HepG2 (cell line): ENCODE measurements around the gene HIVEP2. TPM values are rescaled to one million over a fixed set of nuclear protein-coding genes. Genes with fewer than 3 reads are reported as not detected.

Experiments
- ATAC-seq: fragments of 200-7000 bp; cut with Tn5 transposase; 3 replicates; pipeline ENCODE4 v1.9.1; 2020; ENCODE audit warnings: mild to moderate bottlenecking, moderate library complexity
- BruUV-seq: library from RNA; stranded (reverse); fragments of 400-500 nt; replicated peaks from 2 replicates; lab custom pipeline; 2021; lab: Mats Ljungman, UMichigan
- CTCF ChIA-PET: fragments of 300-600 bp; formaldehyde crosslinking; extraction: SDS; loops from one replicate; lab custom pipeline; 2021; ENCODE audit warnings: low total read pairs, inconsistent platforms, low intra/inter-chr PET ratio; lab: Yijun Ruan, JAX
- POLR2A ChIA-PET: fragments of 350-600 bp; sonication (Branson Sonifier 250); formaldehyde crosslinking; loops from one replicate; lab custom pipeline; 2020; ENCODE audit warnings: antibody characterized with exemption, inconsistent platforms; lab: Yijun Ruan, JAX
- DNase-seq: peaks from one replicate; pipeline ENCODE4 v3.0.0-alpha.2; 2015; ENCODE audit warnings: low spot score
- FAIRE-seq: peaks from 3 replicates; lab custom pipeline; 2011; peaks lifted over from hg19 to GRCh38; lab: Jason Lieb, UNC
- H2AFZ ChIP-seq: one replicate; pipeline ENCODE4 v1.6.1; 2011; ENCODE audit warnings: low read length, inconsistent platforms
- H3K27ac ChIP-seq: fragments of 300-600 bp; 3 replicates; pipeline ENCODE4 v1.8.0; 2011; ENCODE audit warnings: mixed run types, mild to moderate bottlenecking, mixed read lengths, low read length, inconsistent platforms; ENCODE audit not compliant: insufficient read depth; ENCODE audit errors: extremely low read length
- H3K27me3 ChIP-seq, 2 experiments: fragments of 200-600 bp in 1 of 2; 2 replicates in 1 of 2; 3 replicates in 1 of 2; pipeline versions ENCODE4 v1.6.0 to v1.8.0; 2011; ENCODE audit warnings: low read length in 2 of 2, mild to moderate bottlenecking in 2 of 2, moderate library complexity in 2 of 2, inconsistent platforms in 1 of 2; ENCODE audit not compliant: insufficient read depth in 2 of 2, control insufficient read depth in 1 of 2
- H3K36me3 ChIP-seq, 2 experiments: fragments of 200-600 bp in 1 of 2; replicated peaks in 1 of 2; 2 replicates in 1 of 2; 3 replicates in 1 of 2; pipeline versions ENCODE4 v1.5.1 to v1.8.0; 2011; ENCODE audit warnings: low read length in 2 of 2, inconsistent platforms in 1 of 2; ENCODE audit not compliant: insufficient read depth in 2 of 2, control insufficient read depth in 1 of 2
- H3K4me1 ChIP-seq: 2 replicates; pipeline ENCODE4 v1.5.1; 2012; ENCODE audit warnings: low read length, inconsistent platforms; ENCODE audit not compliant: insufficient read depth
- H3K4me2 ChIP-seq: 2 replicates; pipeline ENCODE4 v1.6.0; 2011; ENCODE audit warnings: low read depth, low read length, inconsistent platforms
- H3K4me3 ChIP-seq, 3 experiments: fragments of 200-600 bp in 1 of 3; sonication (generic), shearing (Covaris generic) in 1 of 3; replicated peaks in 1 of 3; 2 replicates each; pipeline ENCODE4 v1.5.1; 2011 to 2016; ENCODE audit warnings: low read length in 3 of 3, inconsistent platforms in 2 of 3, low read depth in 2 of 3, mild to moderate bottlenecking in 2 of 3, control low read depth in 1 of 3, mixed read lengths in 1 of 3; ENCODE audit not compliant: insufficient read depth in 1 of 3
- H3K79me2 ChIP-seq: one replicate; pipeline ENCODE4 v1.6.1; 2011; ENCODE audit warnings: low read length, inconsistent platforms; ENCODE audit not compliant: insufficient read depth
- H3K9ac ChIP-seq: 2 replicates; pipeline ENCODE4 v1.6.0; 2011; ENCODE audit warnings: mild to moderate bottlenecking, low read depth, low read length, inconsistent platforms; ENCODE audit not compliant: insufficient read depth
- H3K9me3 ChIP-seq: 2 replicates; pipeline ENCODE4 v1.5.1; 2012; ENCODE audit warnings: mild to moderate bottlenecking, low read length
- H4K20me1 ChIP-seq: 2 replicates; pipeline ENCODE4 v1.6.0; 2011; ENCODE audit warnings: inconsistent platforms, mild to moderate bottlenecking, low read length, moderate library complexity; ENCODE audit not compliant: insufficient read depth
- ARID2 ChIP-seq: sonication (generic); formaldehyde crosslinking; IDR thresholded peaks from 2 replicates; pipeline ENCODE4 v1.8.1; 2022; ENCODE audit warnings: mild to moderate bottlenecking, missing genetic modification reagents, borderline replicate concordance
- ARNT ChIP-seq: fragments of 450-650 bp; IDR thresholded peaks from 2 replicates; pipeline ENCODE4 v1.6.1; 2017
- DRAP1 ChIP-seq: IDR thresholded peaks from 2 replicates; pipeline ENCODE4 v1.6.1; 2016; ENCODE audit warnings: missing genetic modification reagents, missing compliant biosample characterization
- EED ChIP-seq: sonication (generic); formaldehyde crosslinking; IDR thresholded peaks from 2 replicates; pipeline ENCODE4 v1.5.0; 2020; ENCODE audit warnings: mild to moderate bottlenecking, missing genetic modification reagents
- ELF4 ChIP-seq: sonication (generic); formaldehyde crosslinking; IDR thresholded peaks from 2 replicates; pipeline ENCODE4 v1.5.0; 2020; ENCODE audit warnings: missing genetic modification reagents, mild to moderate bottlenecking, moderate library complexity, borderline replicate concordance
- HINFP ChIP-seq: sonication (generic); formaldehyde crosslinking; IDR thresholded peaks from 2 replicates; pipeline ENCODE4 v1.4.0; 2020; ENCODE audit warnings: low read depth, mild to moderate bottlenecking, missing genetic modification reagents
- JUNB ChIP-seq: sonication (generic); formaldehyde crosslinking; IDR thresholded peaks from 2 replicates; pipeline ENCODE4 v1.8.0; 2022; ENCODE audit warnings: missing genetic modification reagents, mild to moderate bottlenecking, borderline replicate concordance
- MEF2D ChIP-seq: sonication (generic); formaldehyde crosslinking; IDR thresholded peaks from 2 replicates; pipeline ENCODE4 v1.5.1; 2020; ENCODE audit warnings: mild to moderate bottlenecking, missing genetic modification reagents
- MNT ChIP-seq: fragments of 450-650 bp; IDR thresholded peaks from 2 replicates; pipeline ENCODE4 v1.6.1; 2016
- NFIC ChIP-seq: IDR thresholded peaks from 2 replicates; pipeline ENCODE4 v1.6.1; 2012; ENCODE audit warnings: mild to moderate bottlenecking, low read length, inconsistent platforms
- PHB2 ChIP-seq: fragments of 450-650 bp; IDR thresholded peaks from 2 replicates; pipeline ENCODE4 v1.6.1; 2018; ENCODE audit not compliant: partially characterized antibody
- RAD21 ChIP-seq: fragments of 450-650 bp; formaldehyde crosslinking; IDR thresholded peaks from 2 replicates; pipeline ENCODE4 v1.5.0; 2020; ENCODE audit warnings: mild to moderate bottlenecking
- RERE ChIP-seq: IDR thresholded peaks from 2 replicates; pipeline ENCODE4 v1.6.1; 2016; ENCODE audit warnings: low read depth, missing genetic modification reagents, missing compliant biosample characterization
- SATB2 ChIP-seq: sonication (generic); formaldehyde crosslinking; IDR thresholded peaks from 2 replicates; pipeline ENCODE4 v1.5.0; 2020; ENCODE audit warnings: missing genetic modification reagents
- SMAD1 ChIP-seq: sonication (generic); formaldehyde crosslinking; IDR thresholded peaks from 2 replicates; pipeline ENCODE4 v1.4.0; 2020; ENCODE audit warnings: missing genetic modification reagents, low read depth, mild to moderate bottlenecking, borderline replicate concordance
- SNRNP70 ChIP-seq: fragments of 200-400 bp; formaldehyde crosslinking; IDR thresholded peaks from 2 replicates; pipeline ENCODE4 v1.6.1; 2017; ENCODE audit warnings: mild to moderate bottlenecking, low read depth, low read length, moderate library complexity
- ZBTB38 ChIP-seq: sonication (generic); formaldehyde crosslinking; IDR thresholded peaks from 2 replicates; pipeline ENCODE4 v1.5.1; 2020; ENCODE audit warnings: mild to moderate bottlenecking, missing genetic modification reagents
- ZNF207 ChIP-seq: fragments of 450-650 bp; IDR thresholded peaks from 2 replicates; pipeline ENCODE4 v1.6.1; 2016; ENCODE audit warnings: antibody characterized with exemption, borderline replicate concordance
- ZNF615 ChIP-seq: sonication (generic); formaldehyde crosslinking; IDR thresholded peaks from 2 replicates; pipeline ENCODE4 v1.5.0; 2020; ENCODE audit warnings: mild to moderate bottlenecking, missing genetic modification reagents, borderline replicate concordance
- whole genome bisulfite sequencing: methylation state at CpG from one replicate; pipeline ENCODE4 v1.1.6; 2017; ENCODE audit warnings: low lambda C conversion rate; 5-methylcytosine and 5-hydroxymethylcytosine counted together
- in situ Hi-C: cut with HindIII; loops from 2 replicates; pipeline ENCODE4 v1.10.0; 2017; ENCODE audit warnings: low pct_unique_long_range_greater_than_20kb; ENCODE audit not compliant: extremely low pct_ligation_motif_present
- intact Hi-C: fragments of 100-400 bp; cut with micrococcal nuclease; formaldehyde crosslinking; loops from one replicate; pipeline ENCODE4 v1.10.0; 2022; ENCODE audit not compliant: unreplicated experiment
- polyA plus RNA-seq, 8 experiments: library from polyadenylated mRNA; depleted of rRNA in 3 of 8; stranded (reverse) in 7 of 8; unstranded in 1 of 8; fragments of >200 nt; fragmentation: Illumina TruSeq in 4 of 8; extraction: Trizol in 4 of 8; gene quantifications; 2 replicates each; pipeline versions ENCODE4 v1.2.1 to v1.2.3, GENCODE V29; 2011 to 2016; ENCODE audit warnings: low read depth in 4 of 8, missing spikeins in 1 of 8, mixed read lengths in 1 of 8; ENCODE audit not compliant: insufficient read depth in 1 of 8
- total RNA-seq, 5 experiments: library from RNA; depleted of rRNA; stranded (reverse); fragments of >200 nt; fragmentation: Illumina TruSeq; extraction: Trizol; gene quantifications; 2 replicates each; pipeline ENCODE4 v1.2.3, GENCODE V29; 2016; ENCODE audit warnings: low read depth in 1 of 5

The HIVEP2 gene
- total and polyA plus RNA-seq, 2 of the 13 experiments (the other 11 are each of a cell fraction or from before 2014, with no cell fraction given) = 3.4 to 12.9 TPM

- 61% methylated on average over 3 of the region's 3 CpGs for WGBS
- no peaks in the 10 kb centered on the region for H3K79me2 ChIP-seq
- H3K9ac ChIP-seq = no peak overlapping the region
- BruUV-seq = no TSS peak
- H2AFZ ChIP-seq = no peak overlapping the region
- ChIA-PET CTCF (no interaction called here), POLR2A (no interaction called here)
- H3K27me3 ChIP-seq = no peaks in the 10 kb centered on the region; a peak in 1 of 5 replicates
- no peak overlapping the region for H3K4me3 ChIP-seq
- intact Hi-C loops = no loop called here
- FAIRE-seq (no peak), ATAC-seq (no peak)
- in situ Hi-C loops = no loop called here
- H3K9me3 ChIP-seq = no peaks in the 10 kb centered on the region
- no peaks in the 10 kb centered on the region for H3K36me3 ChIP-seq
- no peaks in the 10 kb centered on the region for H4K20me1 ChIP-seq
- no peak overlapping the region for H3K27ac ChIP-seq
- no peaks in the 10 kb centered on the region for H3K4me1 ChIP-seq
- TF ChIP-seq NFIC (no peak), SNRNP70 (no peak), ZBTB38 (CRISPR knock-in tag) (no peak), MEF2D (CRISPR knock-in tag) (no peak), ARNT (no peak), ZNF615 (CRISPR knock-in tag) (no peak), DRAP1 (CRISPR knock-in tag) (no peak), JUNB (CRISPR knock-in tag) (no peak), ZNF207 (no peak), RERE (no peak), SMAD1 (CRISPR knock-in tag) (no peak), ELF4 (no peak), ARID2 (no peak), EED (no peak), PHB2 (no peak), RAD21 (CRISPR knock-in tag) (no peak), HINFP (CRISPR knock-in tag) (no peak), MNT (no peak), SATB2 (no peak)
- TF ChIP-seq, all 625 proteins: peak for 0
- DNase-seq = no peak
- no peak overlapping the region for H3K4me2 ChIP-seq
These were observed 238.8 kb downstream of the HIVEP2 start for GRCh38 chr6:142706210-142706609.
